ENCODE results near the gene CRY2. TPM values are rescaled to one million over a fixed set of nuclear protein-coding genes. Genes with fewer than 3 reads are reported as not detected.

The CRY2 gene
- total RNA-seq, 2 donors from 2014 or later: 24.6 to 65.9 TPM

DNA sequence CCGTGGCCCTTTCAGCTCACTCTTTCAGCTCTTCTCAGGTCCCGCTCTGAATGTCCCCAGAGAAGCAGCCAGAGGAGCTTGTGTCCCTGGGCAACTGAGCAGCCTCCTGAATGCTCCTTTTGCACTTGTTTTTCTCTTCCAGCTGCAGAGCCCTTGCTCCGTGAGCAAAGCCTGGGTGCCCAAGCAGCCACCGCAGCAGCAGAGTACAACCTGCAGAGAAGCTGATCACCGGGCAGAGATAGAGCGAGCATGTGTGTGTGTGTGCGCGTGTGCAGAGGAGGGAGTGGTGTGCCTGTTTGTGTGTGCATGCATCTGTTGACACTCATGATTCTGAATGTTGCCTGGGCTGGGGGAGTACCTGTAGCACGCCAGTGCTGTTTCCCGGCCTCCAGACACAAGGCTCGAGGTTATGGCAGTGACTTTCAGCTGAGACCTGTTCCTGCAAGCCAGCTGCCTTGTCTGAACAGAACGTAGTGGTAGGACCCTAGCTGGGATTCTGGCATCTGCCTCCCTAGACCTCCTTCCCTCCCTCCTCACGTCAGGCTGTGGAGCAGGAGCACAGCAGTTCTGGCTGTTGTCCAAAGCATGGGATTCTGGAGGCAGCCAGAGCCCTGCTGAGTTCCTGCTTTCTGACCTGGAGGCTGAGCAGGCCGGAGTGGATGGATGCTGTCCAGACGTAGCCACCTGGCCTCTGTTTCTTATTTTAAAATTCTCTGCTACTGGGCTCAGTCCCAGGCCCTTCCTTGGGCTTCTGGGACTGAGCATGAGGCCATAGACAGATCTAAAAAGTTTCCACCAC lies 33.7 kb downstream of the CRY2 start:
- 82 to 90% methylated on average over 6 to 15 of the region's 15 CpGs for WGBS, 2 donors
- Histone ChIP-seq H3K4me3 (no peak overlapping the region), H3K36me3 (replicated peaks in 1 of 2; ENCODE audit: insufficient read depth in 1 of 2, low read depth in 2 of 2) (peaks cover 0 to 16% of the 10 kb centered on the region in 2 donors), H3K27ac (no peak overlapping the region), H3K27me3 (no peaks in the 10 kb centered on the region), H3K4me1 (peaks cover 8% of the 10 kb centered on the region), H3K9me3 (no peaks in the 10 kb centered on the region)
- DNase-seq: no peak
- no peak for ATAC-seq
- intact Hi-C loops (cut with DNase I): no loop called here
- TF ChIP-seq POLR2A (IDR thresholded peaks at IDR 0.05): no peak
- TF ChIP-seq, protein P1, sequence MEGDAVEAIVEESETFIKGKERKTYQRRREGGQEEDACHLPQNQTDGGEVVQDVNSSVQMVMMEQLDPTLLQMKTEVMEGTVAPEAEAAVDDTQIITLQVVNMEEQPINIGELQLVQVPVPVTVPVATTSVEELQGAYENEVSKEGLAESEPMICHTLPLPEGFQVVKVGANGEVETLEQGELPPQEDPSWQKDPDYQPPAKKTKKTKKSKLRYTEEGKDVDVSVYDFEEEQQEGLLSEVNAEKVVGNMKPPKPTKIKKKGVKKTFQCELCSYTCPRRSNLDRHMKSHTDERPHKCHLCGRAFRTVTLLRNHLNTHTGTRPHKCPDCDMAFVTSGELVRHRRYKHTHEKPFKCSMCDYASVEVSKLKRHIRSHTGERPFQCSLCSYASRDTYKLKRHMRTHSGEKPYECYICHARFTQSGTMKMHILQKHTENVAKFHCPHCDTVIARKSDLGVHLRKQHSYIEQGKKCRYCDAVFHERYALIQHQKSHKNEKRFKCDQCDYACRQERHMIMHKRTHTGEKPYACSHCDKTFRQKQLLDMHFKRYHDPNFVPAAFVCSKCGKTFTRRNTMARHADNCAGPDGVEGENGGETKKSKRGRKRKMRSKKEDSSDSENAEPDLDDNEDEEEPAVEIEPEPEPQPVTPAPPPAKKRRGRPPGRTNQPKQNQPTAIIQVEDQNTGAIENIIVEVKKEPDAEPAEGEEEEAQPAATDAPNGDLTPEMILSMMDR (IDR thresholded peaks at IDR 0.05): no peak

DNA sequence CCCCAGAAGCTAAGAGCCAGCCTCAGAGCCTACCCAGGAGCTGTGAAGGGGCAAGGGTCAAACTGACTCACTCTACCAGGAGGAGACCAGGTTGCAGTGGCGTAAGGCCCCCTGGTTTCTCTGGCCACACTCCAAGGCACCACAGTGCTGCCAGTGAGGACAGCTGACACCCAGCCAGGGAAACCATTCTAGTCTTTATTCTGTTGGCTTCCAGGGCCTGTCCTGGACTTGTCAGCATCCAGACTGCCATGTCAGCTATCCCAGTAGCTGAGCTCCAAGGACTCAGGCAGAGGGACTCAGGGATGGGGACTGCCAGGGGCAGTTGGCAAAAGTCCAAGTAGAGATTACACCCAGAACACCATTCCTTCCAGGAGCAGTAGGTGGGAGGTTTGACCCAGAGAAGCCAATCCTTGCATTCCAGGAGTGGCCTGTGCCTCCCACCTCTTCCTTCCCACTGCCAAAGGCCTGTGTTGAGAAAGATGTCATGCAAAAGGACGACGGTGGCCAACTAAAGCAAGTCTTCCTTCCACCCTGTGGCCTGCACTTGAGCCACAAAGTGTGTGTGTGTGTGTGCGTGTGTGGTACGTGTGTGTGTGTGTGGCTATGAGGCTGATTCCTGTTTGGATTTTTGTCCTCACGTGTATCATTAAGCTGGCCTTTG lies 34.6 kb downstream of the CRY2 start:
- H3K27ac ChIP-seq: no peak overlapping the region
- ATAC-seq: no peak
- DNase-seq: no peak
- no peak for TF ChIP-seq POLR2A (IDR thresholded peaks at IDR 0.05)
- TF ChIP-seq, protein P1 (IDR thresholded peaks at IDR 0.05): no peak
- no peak overlapping the region for H3K4me3 ChIP-seq
- H3K9me3 ChIP-seq: no peaks in the 10 kb centered on the region
- intact Hi-C loops (cut with DNase I): no loop called here
- H3K27me3 ChIP-seq: no peaks in the 10 kb centered on the region
- peaks cover 11% of the 10 kb centered on the region for H3K4me1 ChIP-seq
- peaks cover 0 to 16% of the 10 kb centered on the region in 2 donors for H3K36me3 ChIP-seq (replicated peaks in 1 of 2; ENCODE audit: insufficient read depth in 1 of 2, low read depth in 2 of 2)
- WGBS, 2 donors: 76 to 81% methylated on average over 6 of the region's 6 CpGs

DNA sequence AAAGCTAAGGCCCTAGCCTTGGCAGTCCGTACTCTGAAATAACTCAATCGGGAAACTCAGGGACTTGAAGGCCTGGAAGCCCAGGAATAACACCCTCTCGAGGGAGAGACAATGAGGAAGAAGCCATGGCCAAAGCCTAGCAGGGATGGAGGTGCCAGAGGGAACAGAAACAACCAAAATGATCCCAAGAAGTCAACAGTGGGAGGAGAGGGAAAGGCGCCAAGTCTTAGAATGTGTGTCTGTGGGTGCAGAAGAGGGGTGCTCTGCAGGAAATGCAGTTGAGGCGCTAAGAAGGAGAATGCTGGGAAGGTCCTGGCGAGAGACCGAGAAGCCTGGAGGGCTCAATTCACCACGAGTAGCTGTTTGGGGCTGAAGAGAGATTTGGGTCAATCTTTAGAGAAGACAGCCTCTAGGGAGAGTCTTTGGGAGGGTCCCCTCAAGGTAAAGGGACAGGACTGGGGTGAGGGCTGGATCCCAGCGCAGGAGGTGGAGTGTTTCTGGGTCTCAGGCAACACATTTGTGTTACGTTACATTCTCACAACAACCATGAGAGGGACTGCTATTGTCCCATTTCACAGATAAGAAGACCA lies 37.4 kb downstream of the CRY2 start:
- peaks cover 0 to 13% of the 10 kb centered on the region in 2 donors for H3K36me3 ChIP-seq (replicated peaks in 1 of 2; ENCODE audit: insufficient read depth in 1 of 2, low read depth in 2 of 2)
- H3K27me3 ChIP-seq: no peaks in the 10 kb centered on the region
- no peaks in the 10 kb centered on the region for H3K9me3 ChIP-seq
- no peak overlapping the region for H3K4me3 ChIP-seq
- peaks cover 11% of the 10 kb centered on the region for H3K4me1 ChIP-seq
- no peak overlapping the region for H3K27ac ChIP-seq
- no peak for TF ChIP-seq POLR2A (IDR thresholded peaks at IDR 0.05)
- TF ChIP-seq, protein P1 (IDR thresholded peaks at IDR 0.05): no peak
- 88 to 90% methylated on average over 10 of the region's 10 CpGs for WGBS, 2 donors
- ATAC-seq (no peak), DNase-seq (no peak)
- intact Hi-C loops (cut with DNase I): no loop called here

DNA sequence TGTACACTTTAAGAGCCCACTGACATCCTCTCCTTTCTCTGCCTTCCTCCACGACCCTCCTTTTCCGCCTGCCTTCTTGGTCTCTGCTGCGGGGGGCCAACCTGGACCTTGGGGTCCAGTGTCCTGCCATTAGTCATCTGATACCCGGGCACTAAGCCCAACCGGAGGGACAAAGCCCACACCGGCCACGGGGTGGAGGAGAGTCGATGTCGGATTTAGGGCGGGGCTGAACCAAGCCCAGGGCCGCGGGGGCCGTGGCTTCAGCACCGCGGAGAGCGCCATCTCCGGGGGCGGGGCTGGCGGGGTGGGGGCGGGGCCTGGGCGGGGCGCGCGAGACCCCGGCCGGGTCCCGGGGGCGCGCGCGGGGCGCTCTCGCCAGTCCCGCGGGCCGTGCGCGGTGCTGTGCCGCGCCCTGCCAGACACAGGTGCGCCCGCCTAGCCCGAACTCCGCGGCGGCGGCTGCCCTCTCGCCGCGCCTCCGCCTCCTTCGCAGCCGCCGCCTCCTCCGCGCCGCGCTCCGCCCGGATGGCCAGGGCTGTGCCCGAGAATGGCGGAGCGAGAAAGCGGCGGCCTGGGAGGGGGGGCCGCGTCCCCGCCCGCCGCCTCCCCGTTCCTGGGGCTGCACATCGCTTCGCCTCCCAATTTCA lies 38.1 kb downstream of the CRY2 start, which contains the start of gene MAPK8IP1:
MAPK8IP1 (plus strand) TSS at position 378 of the 647 bp plus-strand sequence; CDS start at position 548, 170 bp downstream.
- peak within 1 kb of the TSS in 1 of 4 donors; percentile 24 for H3K27ac ChIP-seq
- no peak for TF ChIP-seq POLR2A (IDR thresholded peaks at IDR 0.05)
- TF ChIP-seq, protein P1 (IDR thresholded peaks at IDR 0.05): peak in 3 of 7 experiments; percentile 10 to 25 (median 12)
- intact Hi-C loops (cut with DNase I): no loop called here

More for the DNA sequence above, 38.1 kb downstream of the CRY2 start, which contains the start of gene MAPK8IP1:
- peaks cover 11% of the 10 kb centered on the region for H3K4me1 ChIP-seq
- peaks cover 0 to 13% of the 10 kb centered on the region in 2 donors for H3K36me3 ChIP-seq (replicated peaks in 1 of 2; ENCODE audit: insufficient read depth in 1 of 2, low read depth in 2 of 2)
- H3K27me3 ChIP-seq: no peaks in the 10 kb centered on the region
- ATAC-seq (peak; percentile 90), DNase-seq (peak; percentile 62 to 73 (median 66))
- no peaks in the 10 kb centered on the region for H3K9me3 ChIP-seq
- 3 to 13% methylated on average over 5 to 41 of the region's 73 CpGs for WGBS, 2 donors
- H3K4me3 ChIP-seq: peak within 1 kb of the TSS in 1 of 2 donors; percentile 49
